HEK293 (cell line): ENCODE results near the gene EHD1.
A peak's percentile ranks its signal among the peaks of the same experiment; 100 is the strongest.

Source experiments
- CTCF ChIA-PET: fragments of 350-600 bp; formaldehyde crosslinking; extraction: SDS; loops from one replicate; lab custom pipeline; 2021; ENCODE audit warnings: antibody characterized with exemption; lab: Yijun Ruan, JAX
- POLR2A ChIA-PET: fragments of 300-600 bp; formaldehyde crosslinking; extraction: SDS; loops from one replicate; lab custom pipeline; 2020; ENCODE audit warnings: antibody characterized with exemption, inconsistent platforms; lab: Yijun Ruan, JAX
- H3K27ac ChIP-seq: fragments of 200-500 bp; sonication (Bioruptor generic); 2 replicates; pipeline ENCODE4 v1.5.1; 2014; ENCODE audit warnings: low read depth, low read length, control low read depth, inconsistent platforms; ENCODE audit errors: extremely low read depth
- H3K36me3 ChIP-seq, 2 experiments: fragments of 200-500 bp in 1 of 2; sonication (Bioruptor generic) in 1 of 2; 1 replicate in 1 of 2; 2 replicates in 1 of 2; pipeline ENCODE4 v1.5.1; 2014 to 2017; ENCODE audit warnings: inconsistent platforms in 2 of 2, low read length in 2 of 2; ENCODE audit not compliant: control insufficient read depth in 2 of 2, insufficient read depth in 1 of 2
- H3K4me1 ChIP-seq: fragments of 200-500 bp; sonication (Bioruptor generic); 2 replicates; pipeline ENCODE4 v1.5.1; 2014; ENCODE audit warnings: mild to moderate bottlenecking, low read length, inconsistent platforms; ENCODE audit not compliant: control insufficient read depth, insufficient read depth
- H3K4me3 ChIP-seq: 2 replicates; pipeline ENCODE4 v1.5.1; 2011; ENCODE audit warnings: low read depth, mild to moderate bottlenecking, control low read depth, low read length, moderate library complexity
- H3K9me3 ChIP-seq: fragments of 200-500 bp; sonication (Bioruptor generic); 2 replicates; pipeline ENCODE4 v1.5.1; 2014; ENCODE audit warnings: low read depth, low read length, inconsistent platforms; ENCODE audit not compliant: control insufficient read depth, insufficient read depth
- ATF2 ChIP-seq: fragments of 450-650 bp; formaldehyde crosslinking; IDR thresholded peaks from 2 replicates; pipeline ENCODE4 v1.5.1; 2016; ENCODE audit warnings: missing biosample characterization, missing genetic modification characterization, low read depth
- GLIS2 ChIP-seq: fragments of 450-650 bp; formaldehyde crosslinking; IDR thresholded peaks from 2 replicates; pipeline ENCODE4 v1.5.1; 2016; ENCODE audit warnings: missing biosample characterization, missing genetic modification characterization
- HOXD13 ChIP-seq: sonication (generic); formaldehyde crosslinking; IDR thresholded peaks from 2 replicates; pipeline ENCODE4 v1.8.0; 2022; ENCODE audit warnings: missing genetic modification reagents, borderline replicate concordance
- SETDB1 ChIP-seq: IDR thresholded peaks from one replicate; pipeline ENCODE4 v1.6.1; 2017; ENCODE audit warnings: mild to moderate bottlenecking, low read length, moderate library complexity, mixed read lengths; ENCODE audit not compliant: insufficient read length
- SP3 ChIP-seq: fragments of 450-650 bp; formaldehyde crosslinking; IDR thresholded peaks from 2 replicates; pipeline ENCODE4 v1.5.1; 2016; ENCODE audit warnings: missing biosample characterization, missing genetic modification characterization
- SP7 ChIP-seq: fragments of 450-650 bp; formaldehyde crosslinking; IDR thresholded peaks from 2 replicates; pipeline ENCODE4 v1.5.1; 2016; ENCODE audit warnings: missing biosample characterization, missing genetic modification characterization
- YY2 ChIP-seq: fragments of 450-650 bp; formaldehyde crosslinking; IDR thresholded peaks from 2 replicates; pipeline ENCODE4 v1.5.1; 2016; ENCODE audit warnings: missing biosample characterization, missing genetic modification characterization
- ZIC2 ChIP-seq: fragments of 450-650 bp; formaldehyde crosslinking; IDR thresholded peaks from 2 replicates; pipeline ENCODE4 v1.5.1; 2016; ENCODE audit warnings: missing biosample characterization, missing genetic modification characterization
- ZNF174 ChIP-seq: fragments of 450-650 bp; formaldehyde crosslinking; IDR thresholded peaks from 2 replicates; pipeline ENCODE4 v1.5.0; 2017; ENCODE audit warnings: missing biosample characterization, mild to moderate bottlenecking, missing genetic modification characterization
- ZNF214 ChIP-seq: fragments of 450-650 bp; formaldehyde crosslinking; IDR thresholded peaks from 2 replicates; pipeline ENCODE4 v1.5.1; 2017; ENCODE audit warnings: missing biosample characterization, mild to moderate bottlenecking, missing genetic modification characterization, borderline replicate concordance
- ZNF341 ChIP-seq: fragments of 450-650 bp; formaldehyde crosslinking; IDR thresholded peaks from 2 replicates; pipeline ENCODE4; 2016; ENCODE audit warnings: low read depth, missing biosample characterization, missing genetic modification characterization
- ZNF416 ChIP-seq: fragments of 450-650 bp; formaldehyde crosslinking; IDR thresholded peaks from 2 replicates; pipeline ENCODE4 v1.5.1; 2016; ENCODE audit warnings: missing biosample characterization, missing genetic modification characterization
- ZNF423 ChIP-seq: fragments of 450-650 bp; formaldehyde crosslinking; IDR thresholded peaks from 2 replicates; pipeline ENCODE4 v1.5.1; 2016; ENCODE audit warnings: missing biosample characterization, missing genetic modification characterization
- ZNF48 ChIP-seq: fragments of 450-650 bp; formaldehyde crosslinking; IDR thresholded peaks from 2 replicates; pipeline ENCODE4 v1.5.1; 2016; ENCODE audit warnings: missing biosample characterization, missing genetic modification characterization
- ZNF510 ChIP-seq: fragments of 450-650 bp; formaldehyde crosslinking; IDR thresholded peaks from 2 replicates; pipeline ENCODE4 v1.5.1; 2018; ENCODE audit warnings: mild to moderate bottlenecking, missing genetic modification characterization, missing biosample characterization; ENCODE audit not compliant: insufficient replicate concordance
- ZNF514 ChIP-seq: fragments of 450-650 bp; formaldehyde crosslinking; IDR thresholded peaks from 2 replicates; pipeline ENCODE4 v1.5.1; 2016; ENCODE audit warnings: missing biosample characterization, missing genetic modification characterization
- ZNF560 ChIP-seq: fragments of 450-650 bp; formaldehyde crosslinking; IDR thresholded peaks from 2 replicates; pipeline ENCODE4 v1.5.1; 2017; ENCODE audit warnings: missing biosample characterization, missing genetic modification characterization, borderline replicate concordance
- ZNF561 ChIP-seq: fragments of 450-650 bp; IDR thresholded peaks from 2 replicates; pipeline ENCODE4 v1.5.1; 2018; ENCODE audit warnings: missing biosample characterization, missing genetic modification characterization, borderline replicate concordance
- ZNF837 ChIP-seq: fragments of 450-650 bp; formaldehyde crosslinking; IDR thresholded peaks from 2 replicates; pipeline ENCODE4 v1.5.1; 2016; ENCODE audit warnings: missing biosample characterization, missing genetic modification characterization
- TF ChIP-seq, protein P1 (sequence below): fragments of 450-650 bp; formaldehyde crosslinking; IDR thresholded peaks from 2 replicates; pipeline ENCODE4 v1.5.1; 2016; ENCODE audit warnings: missing biosample characterization, missing genetic modification characterization
- TF ChIP-seq, protein P2 (sequence below): fragments of 450-650 bp; formaldehyde crosslinking; IDR thresholded peaks from 2 replicates; pipeline ENCODE4 v1.5.1; 2016; ENCODE audit warnings: missing biosample characterization, missing genetic modification characterization, low read depth
- TF ChIP-seq, protein P3 (sequence below): fragments of 450-650 bp; formaldehyde crosslinking; IDR thresholded peaks from 2 replicates; pipeline ENCODE4 v1.5.1; 2016; ENCODE audit warnings: missing biosample characterization, missing genetic modification characterization
- TF ChIP-seq, protein P4 (sequence below): fragments of 450-650 bp; formaldehyde crosslinking; IDR thresholded peaks from 2 replicates; pipeline ENCODE4 v1.5.1; 2016; ENCODE audit warnings: missing biosample characterization, missing genetic modification characterization
- TF ChIP-seq, protein P5 (sequence below): fragments of 450-650 bp; formaldehyde crosslinking; IDR thresholded peaks from 2 replicates; pipeline ENCODE4 v1.5.1; 2016; ENCODE audit warnings: missing biosample characterization, missing genetic modification characterization

The EHD1 gene

DNA sequence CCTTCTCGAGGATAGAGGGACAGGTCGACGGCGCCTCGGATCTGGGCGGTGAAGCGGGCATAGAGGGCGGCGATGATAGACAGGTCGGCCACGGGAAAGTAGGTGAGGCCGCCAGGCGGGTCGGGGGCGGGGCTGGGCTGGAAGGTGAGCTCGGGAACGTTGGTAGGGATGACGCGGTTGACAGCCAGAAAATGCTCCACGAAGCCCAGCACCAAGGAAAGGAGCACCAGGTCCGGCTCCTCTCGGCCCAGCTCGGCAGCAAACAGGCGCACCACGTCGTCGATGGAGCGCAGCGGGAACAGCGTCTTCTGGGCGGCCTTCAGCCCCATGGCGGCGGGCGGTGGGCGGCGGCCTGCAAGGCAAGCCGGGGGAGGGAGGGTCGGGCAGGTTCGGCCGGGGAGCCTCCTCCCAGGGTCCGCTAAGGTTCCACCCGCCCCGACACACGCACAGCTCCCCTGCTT is 68.6 kb downstream of the EHD1 start (continued):
- TF ChIP-seq, protein P1, sequence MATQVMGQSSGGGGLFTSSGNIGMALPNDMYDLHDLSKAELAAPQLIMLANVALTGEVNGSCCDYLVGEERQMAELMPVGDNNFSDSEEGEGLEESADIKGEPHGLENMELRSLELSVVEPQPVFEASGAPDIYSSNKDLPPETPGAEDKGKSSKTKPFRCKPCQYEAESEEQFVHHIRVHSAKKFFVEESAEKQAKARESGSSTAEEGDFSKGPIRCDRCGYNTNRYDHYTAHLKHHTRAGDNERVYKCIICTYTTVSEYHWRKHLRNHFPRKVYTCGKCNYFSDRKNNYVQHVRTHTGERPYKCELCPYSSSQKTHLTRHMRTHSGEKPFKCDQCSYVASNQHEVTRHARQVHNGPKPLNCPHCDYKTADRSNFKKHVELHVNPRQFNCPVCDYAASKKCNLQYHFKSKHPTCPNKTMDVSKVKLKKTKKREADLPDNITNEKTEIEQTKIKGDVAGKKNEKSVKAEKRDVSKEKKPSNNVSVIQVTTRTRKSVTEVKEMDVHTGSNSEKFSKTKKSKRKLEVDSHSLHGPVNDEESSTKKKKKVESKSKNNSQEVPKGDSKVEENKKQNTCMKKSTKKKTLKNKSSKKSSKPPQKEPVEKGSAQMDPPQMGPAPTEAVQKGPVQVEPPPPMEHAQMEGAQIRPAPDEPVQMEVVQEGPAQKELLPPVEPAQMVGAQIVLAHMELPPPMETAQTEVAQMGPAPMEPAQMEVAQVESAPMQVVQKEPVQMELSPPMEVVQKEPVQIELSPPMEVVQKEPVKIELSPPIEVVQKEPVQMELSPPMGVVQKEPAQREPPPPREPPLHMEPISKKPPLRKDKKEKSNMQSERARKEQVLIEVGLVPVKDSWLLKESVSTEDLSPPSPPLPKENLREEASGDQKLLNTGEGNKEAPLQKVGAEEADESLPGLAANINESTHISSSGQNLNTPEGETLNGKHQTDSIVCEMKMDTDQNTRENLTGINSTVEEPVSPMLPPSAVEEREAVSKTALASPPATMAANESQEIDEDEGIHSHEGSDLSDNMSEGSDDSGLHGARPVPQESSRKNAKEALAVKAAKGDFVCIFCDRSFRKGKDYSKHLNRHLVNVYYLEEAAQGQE (tag by site-specific recombination) = no peak
- no peak for TF ChIP-seq ZNF416
- no peak for TF ChIP-seq ZNF174
- no peak for TF ChIP-seq HOXD13 (CRISPR knock-in tag)
- no peak for TF ChIP-seq ZNF837 (tag by site-specific recombination)
- no peak for TF ChIP-seq SP7
- peak; percentile 59 for TF ChIP-seq ZNF341 (tag by site-specific recombination)
- TF ChIP-seq SETDB1 = no peak
- no peak for TF ChIP-seq ZNF214 (tag by site-specific recombination)
- TF ChIP-seq ZNF423 (tag by site-specific recombination) = no peak
- TF ChIP-seq ZNF48 (tag by site-specific recombination) = no peak
- TF ChIP-seq, protein P2, sequence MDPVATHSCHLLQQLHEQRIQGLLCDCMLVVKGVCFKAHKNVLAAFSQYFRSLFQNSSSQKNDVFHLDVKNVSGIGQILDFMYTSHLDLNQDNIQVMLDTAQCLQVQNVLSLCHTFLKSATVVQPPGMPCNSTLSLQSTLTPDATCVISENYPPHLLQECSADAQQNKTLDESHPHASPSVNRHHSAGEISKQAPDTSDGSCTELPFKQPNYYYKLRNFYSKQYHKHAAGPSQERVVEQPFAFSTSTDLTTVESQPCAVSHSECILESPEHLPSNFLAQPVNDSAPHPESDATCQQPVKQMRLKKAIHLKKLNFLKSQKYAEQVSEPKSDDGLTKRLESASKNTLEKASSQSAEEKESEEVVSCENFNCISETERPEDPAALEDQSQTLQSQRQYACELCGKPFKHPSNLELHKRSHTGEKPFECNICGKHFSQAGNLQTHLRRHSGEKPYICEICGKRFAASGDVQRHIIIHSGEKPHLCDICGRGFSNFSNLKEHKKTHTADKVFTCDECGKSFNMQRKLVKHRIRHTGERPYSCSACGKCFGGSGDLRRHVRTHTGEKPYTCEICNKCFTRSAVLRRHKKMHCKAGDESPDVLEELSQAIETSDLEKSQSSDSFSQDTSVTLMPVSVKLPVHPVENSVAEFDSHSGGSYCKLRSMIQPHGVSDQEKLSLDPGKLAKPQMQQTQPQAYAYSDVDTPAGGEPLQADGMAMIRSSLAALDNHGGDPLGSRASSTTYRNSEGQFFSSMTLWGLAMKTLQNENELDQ (tag by site-specific recombination) = no peak
- no peak for TF ChIP-seq ZNF510 (tag by site-specific recombination)
- TF ChIP-seq, protein P3, sequence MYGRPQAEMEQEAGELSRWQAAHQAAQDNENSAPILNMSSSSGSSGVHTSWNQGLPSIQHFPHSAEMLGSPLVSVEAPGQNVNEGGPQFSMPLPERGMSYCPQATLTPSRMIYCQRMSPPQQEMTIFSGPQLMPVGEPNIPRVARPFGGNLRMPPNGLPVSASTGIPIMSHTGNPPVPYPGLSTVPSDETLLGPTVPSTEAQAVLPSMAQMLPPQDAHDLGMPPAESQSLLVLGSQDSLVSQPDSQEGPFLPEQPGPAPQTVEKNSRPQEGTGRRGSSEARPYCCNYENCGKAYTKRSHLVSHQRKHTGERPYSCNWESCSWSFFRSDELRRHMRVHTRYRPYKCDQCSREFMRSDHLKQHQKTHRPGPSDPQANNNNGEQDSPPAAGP (tag by site-specific recombination) = 0 out of 2 replicates have a peak, but pooled peaks have one; percentile 23
- no peak for TF ChIP-seq ZNF514
- no peak for TF ChIP-seq ZNF560

DNA sequence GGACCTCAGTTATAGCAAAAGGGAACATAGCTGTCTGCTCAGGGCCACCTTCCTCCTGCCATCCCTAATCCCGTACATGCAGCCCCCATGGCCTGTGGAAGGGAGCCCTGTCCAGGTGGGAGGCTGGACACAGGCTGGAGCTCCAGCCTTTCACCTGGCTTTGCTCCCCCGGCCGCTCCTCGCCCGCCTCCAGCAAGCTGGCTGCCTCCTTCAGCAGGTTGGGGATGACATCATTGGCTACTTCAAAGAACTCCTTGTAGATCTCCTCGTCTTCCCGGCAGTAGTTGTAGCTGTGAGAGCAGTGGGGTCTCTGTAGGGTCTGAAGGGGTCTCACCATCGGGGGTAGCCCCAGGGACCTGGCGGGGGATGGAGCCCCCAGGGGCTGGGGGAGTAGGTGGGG is 72.9 kb downstream of the EHD1 start:
- H3K9me3 ChIP-seq = no peaks in the 10 kb centered on the region
- POLR2A ChIA-PET = no interaction called here
- no peak for TF ChIP-seq YY2 (tag by site-specific recombination)
- no peak for TF ChIP-seq ZNF561 (tag by site-specific recombination)
- TF ChIP-seq, protein P4, sequence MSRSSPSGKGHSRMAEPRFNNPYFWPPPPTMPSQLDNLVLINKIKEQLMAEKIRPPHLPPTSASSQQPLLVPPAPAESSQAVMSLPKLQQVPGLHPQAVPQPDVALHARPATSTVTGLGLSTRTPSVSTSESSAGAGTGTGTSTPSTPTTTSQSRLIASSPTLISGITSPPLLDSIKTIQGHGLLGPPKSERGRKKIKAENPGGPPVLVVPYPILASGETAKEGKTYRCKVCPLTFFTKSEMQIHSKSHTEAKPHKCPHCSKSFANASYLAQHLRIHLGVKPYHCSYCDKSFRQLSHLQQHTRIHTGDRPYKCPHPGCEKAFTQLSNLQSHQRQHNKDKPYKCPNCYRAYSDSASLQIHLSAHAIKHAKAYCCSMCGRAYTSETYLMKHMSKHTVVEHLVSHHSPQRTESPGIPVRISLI (tag by site-specific recombination) = no peak
- peak; percentile 16; the same call in 1 of the 2 replicates for TF ChIP-seq ZIC2 (tag by site-specific recombination)
- peak; percentile 50; the same call in 1 of the 2 replicates for TF ChIP-seq ATF2 (tag by site-specific recombination)
- peak; percentile 58 for TF ChIP-seq GLIS2 (tag by site-specific recombination)
- TF ChIP-seq SP3 (tag by site-specific recombination) = no peak
- TF ChIP-seq, protein P5, sequence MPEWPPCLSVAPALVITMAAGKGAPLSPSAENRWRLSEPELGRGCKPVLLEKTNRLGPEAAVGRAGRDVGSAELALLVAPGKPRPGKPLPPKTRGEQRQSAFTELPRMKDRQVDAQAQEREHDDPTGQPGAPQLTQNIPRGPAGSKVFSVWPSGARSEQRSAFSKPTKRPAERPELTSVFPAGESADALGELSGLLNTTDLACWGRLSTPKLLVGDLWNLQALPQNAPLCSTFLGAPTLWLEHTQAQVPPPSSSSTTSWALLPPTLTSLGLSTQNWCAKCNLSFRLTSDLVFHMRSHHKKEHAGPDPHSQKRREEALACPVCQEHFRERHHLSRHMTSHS = no peak
- TF ChIP-seq, all 188 proteins: peak for 3
- H3K4me1 ChIP-seq = peaks cover 4% of the 10 kb centered on the region
- no peak overlapping the region for H3K27ac ChIP-seq
- CTCF ChIA-PET = no interaction called here
- peaks cover 0 to 46% of the 10 kb centered on the region in 2 experiments; a peak in 2 of 3 replicates for H3K36me3 ChIP-seq
- no peak overlapping the region for H3K4me3 ChIP-seq
